ENCODE data around the gene UBL5.

The UBL5 gene

GRCh38 chr19:9849791-9850190 is 22.1 kb downstream of the UBL5 start:
- in situ Hi-C loops (cut with MboI; ENCODE audit: low sequenced_read_pairs), result no loop called here

GRCh38 chr19:9850235-9850959 is 22.7 kb downstream of the UBL5 start:
- in situ Hi-C loops (cut with MboI; ENCODE audit: low sequenced_read_pairs), result no loop called here

GRCh38 chr19:9854282-9854846 is 26.6 kb downstream of the UBL5 start:
- in situ Hi-C loops (cut with MboI; ENCODE audit: low sequenced_read_pairs), result no loop called here

GRCh38 chr19:9856609-9857008 is 28.9 kb downstream of the UBL5 start:
- in situ Hi-C loops (cut with MboI; ENCODE audit: low sequenced_read_pairs), result no loop called here

- in situ Hi-C loops (cut with MboI; ENCODE audit: low sequenced_read_pairs), result no loop called here
Measured at GRCh38 chr19:9857076-9857721, 29.5 kb downstream of the UBL5 start.

- in situ Hi-C loops (cut with MboI; ENCODE audit: low sequenced_read_pairs), result no loop called here
Measured at GRCh38 chr19:9857920-9858746, 30.4 kb downstream of the UBL5 start.

- in situ Hi-C loops (cut with MboI; ENCODE audit: low sequenced_read_pairs), result no loop called here
Measured at GRCh38 chr19:9858766-9859165, 31.0 kb downstream of the UBL5 start.

- in situ Hi-C loops (cut with MboI; ENCODE audit: low sequenced_read_pairs), result no loop called here
Measured at GRCh38 chr19:9860407-9860806, 32.7 kb downstream of the UBL5 start.

GRCh38 chr19:9861503-9861902 is 33.8 kb downstream of the UBL5 start:
- in situ Hi-C loops (cut with MboI; ENCODE audit: low sequenced_read_pairs), result no loop called here

- in situ Hi-C loops (cut with MboI; ENCODE audit: low sequenced_read_pairs), result no loop called here
Measured at GRCh38 chr19:9862938-9863337, 35.2 kb downstream of the UBL5 start.

- in situ Hi-C loops (cut with MboI; ENCODE audit: low sequenced_read_pairs), result no loop called here
Measured at GRCh38 chr19:9863759-9864158, 36.0 kb downstream of the UBL5 start.

- in situ Hi-C loops (cut with MboI; ENCODE audit: low sequenced_read_pairs), result no loop called here
Measured at GRCh38 chr19:9865732-9866501, 38.2 kb downstream of the UBL5 start.

- in situ Hi-C loops (cut with MboI; ENCODE audit: low sequenced_read_pairs), result no loop called here
Measured at GRCh38 chr19:9868983-9869617, 41.4 kb downstream of the UBL5 start.

GRCh38 chr19:9871626-9872338 is 44.1 kb downstream of the UBL5 start:
- in situ Hi-C loops (cut with MboI; ENCODE audit: low sequenced_read_pairs), result no loop called here

- in situ Hi-C loops (cut with MboI; ENCODE audit: low sequenced_read_pairs), result no loop called here
Measured at GRCh38 chr19:9872618-9873242, 45.0 kb downstream of the UBL5 start.

GRCh38 chr19:9875031-9875627 is 47.4 kb downstream of the UBL5 start:
- in situ Hi-C loops (cut with MboI; ENCODE audit: low sequenced_read_pairs), result no loop called here

GRCh38 chr19:9875796-9876195 is 48.1 kb downstream of the UBL5 start:
- in situ Hi-C loops (cut with MboI; ENCODE audit: low sequenced_read_pairs), result no loop called here

- in situ Hi-C loops (cut with MboI; ENCODE audit: low sequenced_read_pairs), result no loop called here
Measured at GRCh38 chr19:9877780-9878510, 50.2 kb downstream of the UBL5 start.
